Glutamatergic neuron (in vitro differentiated cells): Measurements from ENCODE around the gene ZNF335. TPM values are rescaled to one million over a fixed set of nuclear protein-coding genes. Genes with fewer than 3 reads are reported as not detected.

Experiments
- DNase-seq: peaks from one replicate; pipeline ENCODE4 v3.0.0; 2022
- H3K27ac Mint-ChIP-seq: one replicate; pipeline ENCODE4 v1.8.0; 2020; ENCODE audit warnings: mild to moderate bottlenecking, mixed read lengths, inconsistent platforms; ENCODE audit not compliant: unreplicated experiment
- H3K27me3 Mint-ChIP-seq: one replicate; pipeline ENCODE4 v1.8.0; 2020; ENCODE audit warnings: mild to moderate bottlenecking, moderate library complexity, mixed read lengths, inconsistent platforms; ENCODE audit not compliant: unreplicated experiment
- H3K36me3 Mint-ChIP-seq: one replicate; pipeline ENCODE4 v1.8.0; 2020; ENCODE audit warnings: mild to moderate bottlenecking, mixed read lengths, inconsistent platforms; ENCODE audit not compliant: unreplicated experiment
- H3K4me1 Mint-ChIP-seq: one replicate; pipeline ENCODE4 v1.8.0; 2020; ENCODE audit warnings: mild to moderate bottlenecking, low read depth, mixed read lengths, inconsistent platforms; ENCODE audit not compliant: unreplicated experiment
- H3K4me3 Mint-ChIP-seq: one replicate; pipeline ENCODE4 v1.8.0; 2020; ENCODE audit warnings: mild to moderate bottlenecking, mixed read lengths, inconsistent platforms; ENCODE audit not compliant: unreplicated experiment
- H3K9me3 Mint-ChIP-seq: one replicate; pipeline ENCODE4 v1.8.0; 2020; ENCODE audit warnings: mild to moderate bottlenecking, moderate library complexity, mixed read lengths, inconsistent platforms; ENCODE audit not compliant: unreplicated experiment
- CTCF ChIP-seq: fragments of 200-600 bp; sonication (generic); IDR thresholded peaks from one replicate; pipeline ENCODE4 v1.5.0; 2021; ENCODE audit not compliant: partially characterized antibody, unreplicated experiment
- total RNA-seq: library from RNA; stranded (reverse); fragmentation: NEBNext Ultra II Directional; extraction: Animal tissue kit (Norgen Biotek cat#: 25700); gene quantifications from one replicate; pipeline ENCODE4 v1.2.1, GENCODE V29; 2021; ENCODE audit not compliant: unreplicated experiment

The ZNF335 gene
- total RNA-seq, 1 donor from 2014 or later = 23.1 TPM

- H3K9me3 Mint-ChIP-seq = peaks cover 3% of the 10 kb centered on the region
- H3K4me3 Mint-ChIP-seq = peak overlapping the region; percentile 31
- DNase-seq = no peak
- H3K27ac Mint-ChIP-seq = peak overlapping the region; percentile 19
- H3K36me3 Mint-ChIP-seq = no peaks in the 10 kb centered on the region
- no peak for TF ChIP-seq CTCF
- H3K27me3 Mint-ChIP-seq = peaks cover 3% of the 10 kb centered on the region
- H3K4me1 Mint-ChIP-seq = peaks cover 20% of the 10 kb centered on the region
These were observed 52.2 kb downstream of the ZNF335 start for GRCh38 chr20:45919542-45920399.

GRCh38 chr20:45918779-45919537 is 53.0 kb downstream of the ZNF335 start:
- no peak overlapping the region for H3K4me3 Mint-ChIP-seq
- DNase-seq = no peak
- TF ChIP-seq CTCF = no peak
- H3K9me3 Mint-ChIP-seq = peaks cover 3% of the 10 kb centered on the region
- peak overlapping the region; percentile 95 for H3K27ac Mint-ChIP-seq
- H3K27me3 Mint-ChIP-seq = peaks cover 3% of the 10 kb centered on the region
- no peaks in the 10 kb centered on the region for H3K36me3 Mint-ChIP-seq
- peaks cover 17% of the 10 kb centered on the region for H3K4me1 Mint-ChIP-seq

GRCh38 chr20:45918182-45918737 is 53.7 kb downstream of the ZNF335 start:
- Mint-ChIP-seq H3K27me3 (peaks cover 3% of the 10 kb centered on the region), H3K9me3 (peaks cover 3% of the 10 kb centered on the region), H3K4me3 (no peak overlapping the region), H3K27ac (peak overlapping the region; percentile 95), H3K36me3 (no peaks in the 10 kb centered on the region), H3K4me1 (peaks cover 17% of the 10 kb centered on the region)
- no peak for DNase-seq
- no peak for TF ChIP-seq CTCF

GRCh38 chr20:45917790-45918141 is 54.2 kb downstream of the ZNF335 start:
- Mint-ChIP-seq H3K4me1 (peaks cover 17% of the 10 kb centered on the region), H3K9me3 (peaks cover 3% of the 10 kb centered on the region), H3K27me3 (peaks cover 3% of the 10 kb centered on the region), H3K27ac (peak overlapping the region; percentile 95), H3K4me3 (peak overlapping the region; percentile 55), H3K36me3 (no peaks in the 10 kb centered on the region)
- no peak for DNase-seq
- no peak for TF ChIP-seq CTCF
